ENCODE measurements around the gene MARCHF10. TPM values are rescaled to one million over a fixed set of nuclear protein-coding genes. Genes with fewer than 3 reads are reported as not detected.

The MARCHF10 gene
- total RNA-seq, 4 donors from 2014 or later = under 0.01 to 0.41 (median 0.18) TPM; not detected in 1

- peaks cover 0 to 6% of the 10 kb centered on the region in 2 donors for H3K4me1 ChIP-seq
- no peak for TF ChIP-seq POLR2A (IDR thresholded peaks at IDR 0.05)
- TF ChIP-seq, protein P1, sequence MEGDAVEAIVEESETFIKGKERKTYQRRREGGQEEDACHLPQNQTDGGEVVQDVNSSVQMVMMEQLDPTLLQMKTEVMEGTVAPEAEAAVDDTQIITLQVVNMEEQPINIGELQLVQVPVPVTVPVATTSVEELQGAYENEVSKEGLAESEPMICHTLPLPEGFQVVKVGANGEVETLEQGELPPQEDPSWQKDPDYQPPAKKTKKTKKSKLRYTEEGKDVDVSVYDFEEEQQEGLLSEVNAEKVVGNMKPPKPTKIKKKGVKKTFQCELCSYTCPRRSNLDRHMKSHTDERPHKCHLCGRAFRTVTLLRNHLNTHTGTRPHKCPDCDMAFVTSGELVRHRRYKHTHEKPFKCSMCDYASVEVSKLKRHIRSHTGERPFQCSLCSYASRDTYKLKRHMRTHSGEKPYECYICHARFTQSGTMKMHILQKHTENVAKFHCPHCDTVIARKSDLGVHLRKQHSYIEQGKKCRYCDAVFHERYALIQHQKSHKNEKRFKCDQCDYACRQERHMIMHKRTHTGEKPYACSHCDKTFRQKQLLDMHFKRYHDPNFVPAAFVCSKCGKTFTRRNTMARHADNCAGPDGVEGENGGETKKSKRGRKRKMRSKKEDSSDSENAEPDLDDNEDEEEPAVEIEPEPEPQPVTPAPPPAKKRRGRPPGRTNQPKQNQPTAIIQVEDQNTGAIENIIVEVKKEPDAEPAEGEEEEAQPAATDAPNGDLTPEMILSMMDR (IDR thresholded peaks at IDR 0.05) = no peak
- no peak overlapping the region for H3K4me3 ChIP-seq
- H3K36me3 ChIP-seq = no peaks in the 10 kb centered on the region
- H3K27me3 ChIP-seq = no peaks in the 10 kb centered on the region
- no peaks in the 10 kb centered on the region for H3K9me3 ChIP-seq
- intact Hi-C loops (cut with DNase I; ENCODE audit: low total_unique reads) = no loop called here
- no peak for DNase-seq
- H3K27ac ChIP-seq = no peak overlapping the region
Observed at GRCh38 chr17:62760059-62760944, 47.8 kb downstream of the MARCHF10 start.

DNA sequence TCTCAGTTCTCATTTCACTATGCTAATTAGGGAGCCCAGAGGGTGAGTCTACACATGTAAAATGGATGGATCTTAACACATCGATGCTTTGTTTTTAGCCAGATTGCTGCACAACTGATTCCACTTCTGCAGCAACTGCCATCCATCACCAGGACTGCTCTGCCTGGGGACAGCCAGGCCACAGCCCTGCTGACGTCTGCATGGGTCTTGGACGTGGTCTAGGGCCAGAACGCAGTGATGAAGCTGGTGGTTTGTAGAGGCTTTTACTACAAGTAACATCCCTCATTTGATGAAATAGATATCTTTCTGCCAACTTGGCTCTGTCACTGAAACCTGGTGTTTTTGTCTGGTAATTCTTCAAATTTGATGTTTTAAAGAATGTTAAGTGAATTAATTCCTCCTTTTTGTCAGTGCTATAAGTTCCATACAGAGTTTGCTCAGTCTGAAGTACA, 50.6 kb downstream of the MARCHF10 start:
- no peaks in the 10 kb centered on the region for H3K9me3 ChIP-seq
- peaks cover 0 to 6% of the 10 kb centered on the region in 2 donors for H3K4me1 ChIP-seq
- no peaks in the 10 kb centered on the region for H3K36me3 ChIP-seq
- no peak for TF ChIP-seq POLR2A (IDR thresholded peaks at IDR 0.05)
- TF ChIP-seq, protein P1 (IDR thresholded peaks at IDR 0.05) = no peak
- H3K27ac ChIP-seq = no peak overlapping the region
- no peak overlapping the region for H3K4me3 ChIP-seq
- intact Hi-C loops (cut with DNase I; ENCODE audit: low total_unique reads) = no loop called here
- H3K27me3 ChIP-seq = no peaks in the 10 kb centered on the region
- DNase-seq = no peak

GRCh38 chr17:62756198-62756597, 51.9 kb downstream of the MARCHF10 start:
- no peaks in the 10 kb centered on the region for H3K36me3 ChIP-seq
- TF ChIP-seq POLR2A (IDR thresholded peaks at IDR 0.05) = no peak
- TF ChIP-seq, protein P1 (IDR thresholded peaks at IDR 0.05) = no peak
- intact Hi-C loops (cut with DNase I; ENCODE audit: low total_unique reads) = no loop called here
- H3K9me3 ChIP-seq = no peaks in the 10 kb centered on the region
- H3K27me3 ChIP-seq = no peaks in the 10 kb centered on the region
- no peak overlapping the region for H3K4me3 ChIP-seq
- no peak overlapping the region for H3K27ac ChIP-seq
- no peak for DNase-seq
- H3K4me1 ChIP-seq = peaks cover 0 to 6% of the 10 kb centered on the region in 2 donors

DNA sequence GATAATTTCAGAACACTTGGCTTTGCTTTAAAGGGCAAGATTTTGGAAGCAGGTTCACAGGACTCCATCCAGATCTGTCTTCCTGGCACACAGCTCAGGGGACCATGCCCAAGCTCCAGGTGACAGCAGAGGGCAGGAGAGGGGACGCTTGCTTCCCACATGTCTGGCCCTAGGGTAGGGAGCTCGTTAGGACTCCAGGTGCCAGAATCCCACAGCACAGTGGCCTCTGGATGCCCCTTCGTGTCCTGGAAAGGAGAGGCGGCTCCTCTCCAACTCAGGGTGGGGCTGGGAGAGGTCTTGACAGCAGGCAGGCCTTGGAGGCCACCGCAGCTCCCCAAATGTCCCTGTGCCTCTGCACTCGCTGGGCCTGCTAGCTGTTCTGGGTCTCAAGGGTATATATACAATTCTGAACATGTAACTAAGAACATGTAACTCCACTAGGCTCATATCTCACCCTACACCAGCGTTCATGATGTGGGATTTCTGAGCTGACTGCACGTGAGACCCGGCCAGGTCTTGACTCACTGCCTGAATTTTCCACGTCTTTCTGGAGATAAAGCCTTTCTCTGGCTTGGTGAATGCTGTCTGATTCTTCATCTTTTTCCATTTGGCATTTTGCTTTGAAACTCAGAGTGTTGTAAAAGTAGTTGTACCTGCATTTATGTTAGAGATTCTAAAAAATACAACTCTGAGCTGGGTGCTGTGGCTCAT, 52.8 kb downstream of the MARCHF10 start:
- peak in 1 of 2 donors; percentile 49 for DNase-seq
- Histone ChIP-seq H3K4me1 (peaks cover 0 to under 1% of the 10 kb centered on the region in 2 donors), H3K36me3 (no peaks in the 10 kb centered on the region), H3K9me3 (no peaks in the 10 kb centered on the region), H3K4me3 (no peak overlapping the region), H3K27me3 (no peaks in the 10 kb centered on the region), H3K27ac (peak overlapping the region; percentile 44 to 78)
- intact Hi-C loops (cut with DNase I; ENCODE audit: low total_unique reads) = no loop called here
- no peak for TF ChIP-seq POLR2A (IDR thresholded peaks at IDR 0.05)
- TF ChIP-seq, protein P1 (IDR thresholded peaks at IDR 0.05) = no peak

DNA sequence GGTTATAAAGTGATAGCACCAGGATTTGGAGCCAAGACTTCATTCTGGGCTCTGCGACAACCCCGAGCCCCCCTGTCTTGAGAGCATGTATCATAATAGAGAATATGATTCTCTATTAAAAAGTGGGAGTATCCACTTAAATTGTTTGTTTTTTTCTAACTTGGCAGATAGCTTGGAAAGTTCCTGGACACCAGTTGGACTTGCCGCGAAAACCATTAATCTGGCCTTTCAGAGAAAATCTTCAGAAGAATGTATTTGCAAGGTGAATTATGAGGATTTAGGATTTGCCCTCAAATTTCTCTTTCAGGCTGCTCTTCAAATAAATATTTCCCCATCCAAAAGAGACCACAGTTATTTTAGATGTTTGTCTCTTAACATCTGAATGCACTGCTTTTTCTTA, 53.5 kb downstream of the MARCHF10 start:
- no peak for DNase-seq
- TF ChIP-seq, protein P1 (IDR thresholded peaks at IDR 0.05) = no peak
- Histone ChIP-seq H3K4me1 (no peaks in the 10 kb centered on the region), H3K9me3 (no peaks in the 10 kb centered on the region), H3K36me3 (no peaks in the 10 kb centered on the region), H3K27ac (peak overlapping the region; percentile 44 to 78), H3K4me3 (no peak overlapping the region), H3K27me3 (no peaks in the 10 kb centered on the region)
- intact Hi-C loops (cut with DNase I; ENCODE audit: low total_unique reads) = no loop called here
